Measurements from ENCODE around the gene CUX1. TPM values are rescaled to one million over a fixed set of nuclear protein-coding genes. Genes with fewer than 3 reads are reported as not detected.
A peak's percentile ranks its signal among the peaks of the same experiment; 100 is the strongest.

Gene CUX1
- total and polyA plus RNA-seq, 2 donors (not counting 1 experiment from before 2014, with no cell fraction given) = 22.7 to 38.1 TPM

GRCh38 chr7:101913247-101913721, 95.9 kb downstream of the CUX1 start:
- Histone ChIP-seq H3K79me2 (ENCODE audit: control insufficient read depth, insufficient read depth, low read length) (peaks cover 3% of the 10 kb centered on the region), H3K9ac (ENCODE audit: insufficient read depth, low read length) (no peak overlapping the region), H3K4me3 (replicated peaks in 1 of 4; ENCODE audit: control extremely low read depth in 1 of 4, insufficient read depth in 1 of 4, low read depth in 3 of 4, low read length in 4 of 4) (peak overlapping the region in 1 of 4 experiments; percentile 44)

GRCh38 chr7:101913851-101914250, 96.4 kb downstream of the CUX1 start:
- Histone ChIP-seq H4K20me1 (ENCODE audit: control insufficient read depth, extremely low read depth, insufficient read depth, low read length) (no peaks in the 10 kb centered on the region), H3K27ac (ENCODE audit: insufficient read depth, low read length) (peak overlapping the region; percentile 8), H2AFZ (ENCODE audit: low read length) (no peak overlapping the region), H3K27me3 (ENCODE audit: control insufficient read depth, insufficient read depth, low read length) (no peaks in the 10 kb centered on the region), H3K9me3 (ENCODE audit: control insufficient read depth, insufficient read depth, low read depth, low read length) (no peaks in the 10 kb centered on the region), H3K79me2 (ENCODE audit: control insufficient read depth, insufficient read depth, low read length) (peaks cover 3% of the 10 kb centered on the region), H3K4me3 (replicated peaks in 1 of 4; ENCODE audit: control extremely low read depth in 1 of 4, insufficient read depth in 1 of 4, low read depth in 3 of 4, low read length in 4 of 4) (peak overlapping the region; percentile 24 to 44 (median 27)), H3K36me3 (ENCODE audit: control insufficient read depth, insufficient read depth, low read length) (peaks cover 2% of the 10 kb centered on the region), H3K9ac (ENCODE audit: insufficient read depth, low read length) (no peak overlapping the region), H3K4me1 (ENCODE audit: control insufficient read depth, extremely low read depth, insufficient read depth, low read length) (peaks cover 9% of the 10 kb centered on the region), H3K4me2 (ENCODE audit: extremely low read depth, insufficient read depth, low read length) (peak overlapping the region; percentile 82)
- TF ChIP-seq EZH2 (IDR thresholded peaks at IDR 0.05; ENCODE audit: low read length, missing control alignments) = no peak
- no peak for TF ChIP-seq CTCF (conservative IDR thresholded peaks at IDR 0.05 in 1 of 2, IDR thresholded peaks at IDR 0.05 in 1 of 2; ENCODE audit: low read depth in 1 of 2, low read length in 2 of 2)
- peak; percentile 47 to 88 for DNase-seq (ENCODE audit: low read depth in 2 of 2)

More at GRCh38 chr7:101913247-101913721, 95.9 kb downstream of the CUX1 start:
- Histone ChIP-seq H3K36me3 (ENCODE audit: control insufficient read depth, insufficient read depth, low read length) (peaks cover 2% of the 10 kb centered on the region), H3K27ac (ENCODE audit: insufficient read depth, low read length) (no peak overlapping the region), H2AFZ (ENCODE audit: low read length) (no peak overlapping the region), H4K20me1 (ENCODE audit: control insufficient read depth, extremely low read depth, insufficient read depth, low read length) (no peaks in the 10 kb centered on the region), H3K27me3 (ENCODE audit: control insufficient read depth, insufficient read depth, low read length) (no peaks in the 10 kb centered on the region), H3K4me2 (ENCODE audit: extremely low read depth, insufficient read depth, low read length) (peak overlapping the region; percentile 82), H3K9me3 (ENCODE audit: control insufficient read depth, insufficient read depth, low read depth, low read length) (no peaks in the 10 kb centered on the region), H3K4me1 (ENCODE audit: control insufficient read depth, extremely low read depth, insufficient read depth, low read length) (peaks cover 9% of the 10 kb centered on the region)
- no peak for DNase-seq (ENCODE audit: low read depth in 2 of 2)
- no peak for TF ChIP-seq EZH2 (IDR thresholded peaks at IDR 0.05; ENCODE audit: low read length, missing control alignments)
- no peak for TF ChIP-seq CTCF (conservative IDR thresholded peaks at IDR 0.05 in 1 of 2, IDR thresholded peaks at IDR 0.05 in 1 of 2; ENCODE audit: low read depth in 1 of 2, low read length in 2 of 2)

DNA sequence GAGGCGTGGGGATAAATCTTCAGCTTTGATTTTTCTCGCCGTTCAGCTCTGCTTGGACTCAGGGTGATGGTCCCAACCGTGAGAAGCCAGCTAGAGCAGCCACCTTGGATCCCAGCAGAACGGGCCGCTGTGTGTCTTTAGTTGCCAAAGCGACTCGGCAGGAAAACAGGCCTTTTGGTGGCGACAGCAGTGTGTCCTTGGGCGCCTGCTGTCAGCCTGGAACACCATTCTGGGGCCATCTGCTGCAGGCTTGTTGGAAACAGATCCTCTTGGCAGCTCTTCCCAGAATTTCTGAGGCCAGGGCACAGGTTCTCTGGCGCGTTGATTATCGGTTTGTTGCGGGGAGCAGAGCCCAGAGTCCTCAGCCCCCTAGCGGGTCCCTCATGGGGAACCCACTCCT, 97.6 kb downstream of the CUX1 start:
- Histone ChIP-seq H2AFZ (ENCODE audit: low read length) (no peak overlapping the region), H3K4me2 (ENCODE audit: extremely low read depth, insufficient read depth, low read length) (no peak overlapping the region), H3K4me3 (replicated peaks in 1 of 4; ENCODE audit: control extremely low read depth in 1 of 4, insufficient read depth in 1 of 4, low read depth in 3 of 4, low read length in 4 of 4) (no peak overlapping the region), H3K27ac (ENCODE audit: insufficient read depth, low read length) (no peak overlapping the region), H3K9ac (ENCODE audit: insufficient read depth, low read length) (no peak overlapping the region), H3K36me3 (ENCODE audit: control insufficient read depth, insufficient read depth, low read length) (peaks cover 2% of the 10 kb centered on the region), H3K79me2 (ENCODE audit: control insufficient read depth, insufficient read depth, low read length) (peaks cover 3% of the 10 kb centered on the region), H3K4me1 (ENCODE audit: control insufficient read depth, extremely low read depth, insufficient read depth, low read length) (peaks cover 9% of the 10 kb centered on the region), H3K9me3 (ENCODE audit: control insufficient read depth, insufficient read depth, low read depth, low read length) (no peaks in the 10 kb centered on the region), H3K27me3 (ENCODE audit: control insufficient read depth, insufficient read depth, low read length) (no peaks in the 10 kb centered on the region), H4K20me1 (ENCODE audit: control insufficient read depth, extremely low read depth, insufficient read depth, low read length) (no peaks in the 10 kb centered on the region)
- no peak for TF ChIP-seq EZH2 (IDR thresholded peaks at IDR 0.05; ENCODE audit: low read length, missing control alignments)
- TF ChIP-seq CTCF (conservative IDR thresholded peaks at IDR 0.05 in 1 of 2, IDR thresholded peaks at IDR 0.05 in 1 of 2; ENCODE audit: low read depth in 1 of 2, low read length in 2 of 2) = no peak
- no peak for DNase-seq (ENCODE audit: low read depth in 2 of 2)

Data from fibroblast of lung (primary cell).